Immature natural killer cell (primary cell): ENCODE data around the gene ZFP42. TPM values are rescaled to one million over a fixed set of nuclear protein-coding genes. Genes with fewer than 3 reads are reported as not detected.
"Not testable (repeated sequence)": the region's sequence is repeated elsewhere in the genome, so short reads cannot be mapped to it uniquely, and the experiment has no call there.

Source experiments
- DNase-seq, 3 donors: peaks; one replicate each; pipeline ENCODE4 v3.0.0; 2022; ENCODE audit warnings: mixed read lengths in 1 of 3
- H3K27ac Mint-ChIP-seq, 6 donors: one replicate each; pipeline ENCODE4 v1.8.0; 2020; ENCODE audit warnings: mixed read lengths in 6 of 6, mild to moderate bottlenecking in 5 of 6, inconsistent platforms in 4 of 6, moderate library complexity in 3 of 6
- H3K27me3 Mint-ChIP-seq, 3 donors: one replicate each; pipeline ENCODE4 v1.8.0; 2020 to 2021; ENCODE audit warnings: low read depth in 3 of 3, mild to moderate bottlenecking in 3 of 3, mixed read lengths in 3 of 3, moderate library complexity in 3 of 3, inconsistent platforms in 1 of 3
- H3K36me3 Mint-ChIP-seq, 3 donors: one replicate each; pipeline ENCODE4 v1.8.0; 2020; ENCODE audit warnings: mixed read lengths in 3 of 3, inconsistent platforms in 2 of 3, mild to moderate bottlenecking in 2 of 3
- H3K4me1 Mint-ChIP-seq, 2 donors: one replicate each; pipeline ENCODE4 v1.8.0; 2020; ENCODE audit warnings: inconsistent platforms in 2 of 2, mild to moderate bottlenecking in 2 of 2, mixed read lengths in 2 of 2, moderate library complexity in 1 of 2
- H3K4me3 Mint-ChIP-seq, 5 donors: one replicate each; pipeline ENCODE4 v1.8.0; 2020; ENCODE audit warnings: mild to moderate bottlenecking in 5 of 5, mixed read lengths in 5 of 5, inconsistent platforms in 3 of 5, moderate library complexity in 3 of 5
- H3K9me3 Mint-ChIP-seq, 6 donors: one replicate each; pipeline ENCODE4 v1.8.0; 2020; ENCODE audit warnings: mild to moderate bottlenecking in 6 of 6, mixed read lengths in 6 of 6, inconsistent platforms in 4 of 6, moderate library complexity in 3 of 6
- polyA plus RNA-seq, 3 donors: library from polyadenylated mRNA; unstranded; fragments of 300-500 nt; fragmentation: Illumina TruSeq; gene quantifications; one replicate each; pipeline ENCODE4 v1.2.3, GENCODE V29; 2021

The ZFP42 gene
- polyA plus RNA-seq = not detected

GRCh38 chr4:187995322-187996207, at the start of gene ZFP42:
TSS of gene ZFP42 (plus strand) at chr4:187995771. CDS start at chr4:188002808, 7,037 bp downstream.
- Mint-ChIP-seq H3K4me1 (no peaks in the 10 kb centered on the region), H3K36me3 (peaks cover 3 to 7% (median 3%) of the 10 kb centered on the region in 3 donors)
- no peak for DNase-seq

DNA sequence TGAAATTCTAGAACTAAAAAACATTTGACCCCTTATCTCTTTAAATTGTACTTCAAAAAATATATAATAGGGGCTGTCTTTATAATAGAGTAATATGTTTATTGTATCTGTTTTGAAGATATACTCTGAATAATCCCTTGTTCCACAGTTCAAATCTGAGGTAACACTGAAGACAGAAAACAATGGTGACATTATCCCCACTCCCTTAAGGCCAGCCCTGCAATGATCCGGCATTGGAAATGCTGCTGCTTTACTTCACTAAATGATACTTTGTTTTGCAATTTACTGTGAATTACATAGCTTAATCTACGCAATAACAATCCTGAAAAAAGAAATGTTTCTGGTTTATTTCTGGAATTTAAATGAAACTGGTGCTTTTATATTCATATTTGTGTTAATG, 34.4 kb upstream of the ZFP42 start:
- DNase-seq = no peak
- Mint-ChIP-seq H3K4me3 (no peak overlapping the region), H3K27me3 (no peaks in the 10 kb centered on the region), H3K9me3 (peaks cover 8 to 38% (median 15%) of the 10 kb centered on the region in 6 donors), H3K27ac (no peak overlapping the region), H3K36me3 (peaks cover 0 to 4% (median 0%) of the 10 kb centered on the region in 3 donors), H3K4me1 (no peaks in the 10 kb centered on the region)

More at GRCh38 chr4:187995322-187996207, at the start of gene ZFP42:
- no peaks in the 10 kb centered on the region for H3K27me3 Mint-ChIP-seq
- no peak within 1 kb of the TSS for H3K27ac Mint-ChIP-seq
- no peak within 1 kb of the TSS for H3K4me3 Mint-ChIP-seq
- H3K9me3 Mint-ChIP-seq = peaks cover 15 to 54% (median 32%) of the 10 kb centered on the region in 6 donors

DNA sequence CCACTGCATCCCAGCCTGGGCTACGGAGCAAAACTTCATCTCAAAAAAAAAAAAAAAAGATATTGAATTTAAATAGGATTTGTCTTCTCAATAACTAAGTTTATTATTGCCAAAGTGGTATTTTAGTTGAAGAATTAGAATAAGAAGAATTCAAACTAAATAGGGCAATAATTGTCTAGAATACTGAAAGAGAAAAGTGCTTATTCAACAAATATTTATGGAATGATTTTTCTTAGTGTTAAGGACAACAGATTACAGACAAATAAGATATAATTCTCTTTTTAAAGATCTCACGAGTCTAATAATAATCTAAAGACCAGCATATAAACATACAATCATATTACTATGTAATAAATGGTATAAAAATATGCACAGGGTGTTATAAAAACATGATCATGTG, 33.6 kb upstream of the ZFP42 start:
- Mint-ChIP-seq H3K9me3 (peaks cover 7 to 36% (median 15%) of the 10 kb centered on the region in 6 donors), H3K36me3 (peaks cover 0 to 4% (median 0%) of the 10 kb centered on the region in 3 donors), H3K4me1 (no peaks in the 10 kb centered on the region), H3K27ac (no peak overlapping the region), H3K4me3 (no peak overlapping the region), H3K27me3 (no peaks in the 10 kb centered on the region)
- DNase-seq = no peak

GRCh38 chr4:187962926-187963325, 32.6 kb upstream of the ZFP42 start:
- DNase-seq = no peak
- Mint-ChIP-seq H3K9me3 (peaks cover 7 to 31% (median 13%) of the 10 kb centered on the region in 6 donors), H3K27ac (no peak overlapping the region), H3K4me3 (no peak overlapping the region), H3K27me3 (no peaks in the 10 kb centered on the region), H3K4me1 (no peaks in the 10 kb centered on the region), H3K36me3 (peaks cover 0 to 4% (median 0%) of the 10 kb centered on the region in 3 donors)

- Mint-ChIP-seq H3K4me1 (no peaks in the 10 kb centered on the region), H3K9me3 (peaks cover 6 to 31% (median 13%) of the 10 kb centered on the region in 6 donors), H3K27ac (no peak overlapping the region), H3K27me3 (peaks cover 0 to 1% (median 0%) of the 10 kb centered on the region in 3 donors), H3K36me3 (no peaks in the 10 kb centered on the region), H3K4me3 (no peak overlapping the region)
- DNase-seq = no peak
Measured at GRCh38 chr4:187965726-187966125, 29.8 kb upstream of the ZFP42 start.

DNA sequence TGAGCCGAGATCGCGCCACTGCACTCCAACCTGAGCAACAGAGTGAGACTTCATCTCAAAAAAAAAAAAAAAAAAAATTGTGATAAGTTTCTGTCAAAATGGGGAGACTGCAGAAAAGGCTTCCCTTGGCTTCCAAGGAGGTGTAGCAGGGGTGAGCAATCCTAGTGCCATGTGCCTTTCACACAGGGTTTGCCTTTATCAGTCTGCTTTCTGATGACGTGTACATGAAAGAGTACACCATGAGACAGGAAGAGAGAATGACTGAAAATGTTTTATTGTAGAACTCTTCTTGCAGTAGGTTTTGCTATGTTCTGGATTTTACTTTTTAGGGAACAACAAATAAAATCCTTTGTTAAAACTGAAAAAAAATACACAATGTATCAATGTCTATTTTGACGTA, 23.4 kb upstream of the ZFP42 start:
- Mint-ChIP-seq H3K36me3 (peaks cover 0 to 3% (median 0%) of the 10 kb centered on the region in 3 donors), H3K9me3 (peaks cover 2 to 37% (median 21%) of the 10 kb centered on the region in 6 donors), H3K4me3 (no peak overlapping the region), H3K27ac (no peak overlapping the region), H3K27me3 (peaks cover 0 to 3% (median 2%) of the 10 kb centered on the region in 3 donors), H3K4me1 (no peaks in the 10 kb centered on the region)
- no peak for DNase-seq

GRCh38 chr4:187983746-187984145, 11.8 kb upstream of the ZFP42 start:
- H3K4me3 Mint-ChIP-seq = no peak overlapping the region
- H3K27ac Mint-ChIP-seq = no peak overlapping the region
- H3K9me3 Mint-ChIP-seq = peaks cover 21 to 63% (median 44%) of the 10 kb centered on the region in 6 donors
- H3K4me1 Mint-ChIP-seq = no peaks in the 10 kb centered on the region
- H3K27me3 Mint-ChIP-seq = peaks cover 0 to 4% (median 0%) of the 10 kb centered on the region in 3 donors
- peaks cover 0 to 18% (median 8%) of the 10 kb centered on the region in 3 donors for H3K36me3 Mint-ChIP-seq
- DNase-seq = no peak

- Mint-ChIP-seq H3K27me3 (peaks cover 0 to 2% (median 0%) of the 10 kb centered on the region in 3 donors), H3K4me1 (no peaks in the 10 kb centered on the region), H3K4me3 (no peak overlapping the region), H3K9me3 (peaks cover 7 to 49% (median 27%) of the 10 kb centered on the region in 6 donors), H3K36me3 (peaks cover 3% of the 10 kb centered on the region in 3 donors), H3K27ac (no peak overlapping the region)
- no peak for DNase-seq
Measured at GRCh38 chr4:187992971-187993370, 2.6 kb upstream of the ZFP42 start.

- DNase-seq = no peak
- Mint-ChIP-seq H3K4me1 (no peaks in the 10 kb centered on the region), H3K9me3 (peaks cover 7 to 45% (median 24%) of the 10 kb centered on the region in 6 donors), H3K4me3 (no peak overlapping the region), H3K36me3 (peaks cover 3% of the 10 kb centered on the region in 3 donors), H3K27me3 (no peaks in the 10 kb centered on the region), H3K27ac (no peak overlapping the region)
Measured at GRCh38 chr4:187993827-187994226, 1.7 kb upstream of the ZFP42 start.

- H3K9me3 Mint-ChIP-seq = peaks cover 17 to 59% (median 35%) of the 10 kb centered on the region in 6 donors
Measured at GRCh38 chr4:187996502-187997177, 1.1 kb downstream of the ZFP42 start.

GRCh38 chr4:187997991-187998390, 2.4 kb downstream of the ZFP42 start:
- not testable (repeated sequence) for H3K4me1 Mint-ChIP-seq, H3K4me3 Mint-ChIP-seq, DNase-seq, H3K27ac Mint-ChIP-seq, H3K27me3 Mint-ChIP-seq, H3K36me3 Mint-ChIP-seq
- H3K9me3 Mint-ChIP-seq = peaks cover 11 to 66% (median 35%) of the 10 kb centered on the region in 6 donors

More at GRCh38 chr4:187996502-187997177, 1.1 kb downstream of the ZFP42 start:
- no peak overlapping the region for H3K27ac Mint-ChIP-seq
- H3K4me3 Mint-ChIP-seq = no peak overlapping the region
- H3K36me3 Mint-ChIP-seq = peaks cover 3 to 7% (median 3%) of the 10 kb centered on the region in 3 donors
- no peaks in the 10 kb centered on the region for H3K4me1 Mint-ChIP-seq
- H3K27me3 Mint-ChIP-seq = no peaks in the 10 kb centered on the region
- no peak for DNase-seq

- no peak overlapping the region for H3K27ac Mint-ChIP-seq
- H3K4me1 Mint-ChIP-seq = no peaks in the 10 kb centered on the region
- H3K36me3 Mint-ChIP-seq = peaks cover 0 to 7% (median 3%) of the 10 kb centered on the region in 3 donors
- no peak for DNase-seq
- no peaks in the 10 kb centered on the region for H3K27me3 Mint-ChIP-seq
- H3K9me3 Mint-ChIP-seq = peaks cover 11 to 56% (median 29%) of the 10 kb centered on the region in 6 donors
- no peak overlapping the region for H3K4me3 Mint-ChIP-seq
Measured at GRCh38 chr4:187999406-187999932, 3.9 kb downstream of the ZFP42 start.

- no peaks in the 10 kb centered on the region for H3K4me1 Mint-ChIP-seq
- H3K4me3 Mint-ChIP-seq = no peak overlapping the region
- peaks cover 9 to 51% (median 23%) of the 10 kb centered on the region in 6 donors for H3K9me3 Mint-ChIP-seq
- no peak for DNase-seq
- H3K36me3 Mint-ChIP-seq = peaks cover 3 to 7% (median 3%) of the 10 kb centered on the region in 3 donors
- no peak overlapping the region for H3K27ac Mint-ChIP-seq
- no peaks in the 10 kb centered on the region for H3K27me3 Mint-ChIP-seq
Measured at GRCh38 chr4:188002323-188002722, 6.8 kb downstream of the ZFP42 start.
